Measurements from ENCODE around the gene HNRNPLL.

DNA sequence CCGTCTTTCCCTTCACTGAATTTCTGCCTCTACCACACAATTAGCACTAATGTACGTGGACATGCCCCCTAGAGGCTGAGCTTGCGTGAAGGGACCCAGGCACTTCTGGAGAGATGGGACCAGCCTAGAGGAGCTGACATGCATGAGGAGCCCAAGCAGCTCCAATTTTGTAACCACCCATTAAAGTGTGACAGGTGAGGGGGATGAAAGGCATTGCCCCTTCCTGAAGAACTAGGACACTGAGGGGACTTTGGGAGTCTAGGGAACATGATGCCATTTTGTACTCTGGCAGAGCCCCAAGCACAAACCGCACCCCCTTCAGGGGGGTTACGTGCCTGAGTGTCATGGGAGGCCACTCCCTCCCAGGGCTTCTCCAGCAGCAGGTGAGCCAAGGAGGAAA is 63.6 kb downstream of the HNRNPLL start:
- TF ChIP-seq ZNF274 (IDR thresholded peaks at IDR 0.05; ENCODE audit: low read depth, low read length), result no peak
- TF ChIP-seq YY1 (IDR thresholded peaks at IDR 0.05; ENCODE audit: insufficient read depth, insufficient read length), result no peak
- no peak for TF ChIP-seq SUZ12 (IDR thresholded peaks at IDR 0.05; ENCODE audit: extremely low read depth, insufficient read depth, insufficient read length)
